Upper lobe of left lung (tissue), 6 donors: ENCODE results near the gene ZNF423. TPM values are rescaled to one million over a fixed set of nuclear protein-coding genes. Genes with fewer than 3 reads are reported as not detected.

ENCODE experiments used
- ATAC-seq, 2 donors: fragments of 200-7000 bp; cut with Tn5 transposase; one replicate each; pipeline ENCODE4 v1.9.1; 2022; ENCODE audit warnings: mild to moderate bottlenecking in 2 of 2, moderate library complexity in 2 of 2; ENCODE audit not compliant: low FRiP score in 2 of 2
- DNase-seq, 2 donors: peaks; one replicate each; pipeline ENCODE4 v3.0.0-alpha.2; 2019 to 2020
- H3K27ac ChIP-seq, 4 donors: fragments of 200-600 bp; sonication (generic); one replicate each; pipeline ENCODE4 v1.5.1; 2016 to 2019
- H3K27me3 ChIP-seq, 4 donors: fragments of 200-600 bp; sonication (generic); one replicate each; pipeline ENCODE4 v1.5.1; 2017 to 2019
- H3K36me3 ChIP-seq, 4 donors: fragments of 200-600 bp; sonication (generic); one replicate each; pipeline ENCODE4 v1.5.1; 2016 to 2019
- H3K4me1 ChIP-seq, 4 donors: fragments of 200-600 bp; sonication (generic); one replicate each; pipeline ENCODE4 v1.5.1; 2018 to 2019
- H3K4me3 ChIP-seq, 4 donors: fragments of 200-600 bp; sonication (generic); one replicate each; pipeline ENCODE4 v1.5.1; 2017 to 2019; ENCODE audit warnings: mild to moderate bottlenecking in 2 of 4, moderate library complexity in 1 of 4
- H3K9me3 ChIP-seq, 4 donors: fragments of 200-600 bp; sonication (generic); one replicate each; pipeline ENCODE4 v1.5.1; 2018 to 2019
- CTCF ChIP-seq, 6 experiments: fragments of 450-650 bp in 4 of 6; fragments of 200-600 bp in 2 of 6; sonication (generic) in 2 of 6; IDR thresholded peaks; one replicate each; pipeline ENCODE4 v1.5.1; 2016 to 2019; ENCODE audit warnings: antibody characterized with exemption in 6 of 6
- EP300 ChIP-seq, 4 donors: sonication (generic); formaldehyde crosslinking; IDR thresholded peaks; one replicate each; pipeline ENCODE4 v1.5.1; 2017; ENCODE audit warnings: antibody characterized with exemption in 4 of 4, control low read depth in 2 of 4
- POLR2A ChIP-seq, 4 donors: fragments of 450-650 bp; IDR thresholded peaks; one replicate each; pipeline ENCODE4 v1.5.1; 2016 to 2017; ENCODE audit warnings: antibody characterized with exemption in 4 of 4, mild to moderate bottlenecking in 2 of 4
- POLR2AphosphoS5 ChIP-seq, 2 donors: sonication (generic); formaldehyde crosslinking; IDR thresholded peaks; one replicate each; pipeline ENCODE4 v1.5.1; 2017; ENCODE audit warnings: antibody characterized with exemption in 2 of 2
- WGBS, 2 donors: methylation state at CpG; one replicate each; pipeline ENCODE4 v1.1.5; 2017 to 2018; 5-methylcytosine and 5-hydroxymethylcytosine counted together
- total RNA-seq, 6 donors: library from RNA; depleted of rRNA in 4 of 6; stranded (reverse); fragments of >200 nt in 4 of 6; gene quantifications; one replicate each; pipeline versions ENCODE4 v1.1.0 to v1.2.1, GENCODE V29; 2016 to 2021
- donor health status: DM: no; HTN: no; CAD: no; lungs with moderate emphysema.
- donor health status: DM: no; HTN: yes; CAD: no; lungs with severe emphysema.

ZNF423 gene
- total RNA-seq, 6 donors from 2014 or later, result 4.1 to 11.4 (median 6.7) TPM

GRCh38 chr16:49560004-49560830 is 295.7 kb downstream of the ZNF423 start:
- TF ChIP-seq POLR2A (IDR thresholded peaks at IDR 0.05), result no peak
- TF ChIP-seq CTCF (IDR thresholded peaks at IDR 0.05), result no peak
- TF ChIP-seq POLR2AphosphoS5 (IDR thresholded peaks at IDR 0.05), result no peak
- no peak for TF ChIP-seq EP300 (IDR thresholded peaks at IDR 0.05)
- H3K27me3 ChIP-seq, result no peaks in the 10 kb centered on the region
- DNase-seq (no peak), ATAC-seq (peak in 1 of 2 donors; percentile 69)
- no peaks in the 10 kb centered on the region for H3K36me3 ChIP-seq
- H3K27ac ChIP-seq, result no peak overlapping the region
- no peaks in the 10 kb centered on the region for H3K9me3 ChIP-seq
- H3K4me3 ChIP-seq, result no peak overlapping the region
- WGBS, 2 donors, result 78 to 81% methylated on average over 24 to 25 of the region's 25 CpGs
- H3K4me1 ChIP-seq, result no peaks in the 10 kb centered on the region

- Histone ChIP-seq H3K9me3 (no peaks in the 10 kb centered on the region), H3K4me3 (no peak overlapping the region), H3K27ac (no peak overlapping the region), H3K4me1 (no peaks in the 10 kb centered on the region), H3K36me3 (no peaks in the 10 kb centered on the region), H3K27me3 (no peaks in the 10 kb centered on the region)
- 69 to 88% methylated on average over 4 of the region's 4 CpGs for WGBS, 2 donors
- TF ChIP-seq EP300 (IDR thresholded peaks at IDR 0.05) (no peak), CTCF (IDR thresholded peaks at IDR 0.05) (no peak), POLR2AphosphoS5 (IDR thresholded peaks at IDR 0.05) (no peak), POLR2A (IDR thresholded peaks at IDR 0.05) (no peak)
- ATAC-seq (no peak), DNase-seq (no peak)
These were observed 296.7 kb downstream of the ZNF423 start for GRCh38 chr16:49559242-49559641.

GRCh38 chr16:49558451-49558850 is 297.5 kb downstream of the ZNF423 start:
- 83 to 85% methylated on average over 2 of the region's 2 CpGs for WGBS, 2 donors
- H3K9me3 ChIP-seq, result no peaks in the 10 kb centered on the region
- TF ChIP-seq EP300 (IDR thresholded peaks at IDR 0.05), result no peak
- no peak for TF ChIP-seq POLR2A (IDR thresholded peaks at IDR 0.05)
- TF ChIP-seq CTCF (IDR thresholded peaks at IDR 0.05), result no peak
- no peak for TF ChIP-seq POLR2AphosphoS5 (IDR thresholded peaks at IDR 0.05)
- H3K4me3 ChIP-seq, result no peak overlapping the region
- no peak for DNase-seq
- ATAC-seq, result no peak
- H3K36me3 ChIP-seq, result no peaks in the 10 kb centered on the region
- H3K27me3 ChIP-seq, result no peaks in the 10 kb centered on the region
- H3K27ac ChIP-seq, result no peak overlapping the region
- H3K4me1 ChIP-seq, result no peaks in the 10 kb centered on the region

- 68 to 73% methylated on average over 23 of the region's 23 CpGs for WGBS, 2 donors
- Histone ChIP-seq H3K36me3 (no peaks in the 10 kb centered on the region), H3K27me3 (no peaks in the 10 kb centered on the region), H3K9me3 (no peaks in the 10 kb centered on the region), H3K4me1 (no peaks in the 10 kb centered on the region), H3K27ac (no peak overlapping the region), H3K4me3 (no peak overlapping the region)
- no peak for DNase-seq
- no peak for ATAC-seq
- TF ChIP-seq CTCF (IDR thresholded peaks at IDR 0.05) (peak in 4 of 6 experiments; percentile 20 to 28 (median 24)), POLR2AphosphoS5 (IDR thresholded peaks at IDR 0.05) (no peak), POLR2A (IDR thresholded peaks at IDR 0.05) (no peak), EP300 (IDR thresholded peaks at IDR 0.05) (no peak)
These were observed 299.1 kb downstream of the ZNF423 start for GRCh38 chr16:49556606-49557446.
